Esophagus muscularis mucosa (tissue), 4 donors: Measurements from ENCODE around the gene HCST. TPM values are rescaled to one million over a fixed set of nuclear protein-coding genes. Genes with fewer than 3 reads are reported as not detected.
"Not testable (repeated sequence)": the region's sequence is repeated elsewhere in the genome, so short reads cannot be mapped to it uniquely, and the experiment has no call there.

Experiments
- DNase-seq: peaks from one replicate; pipeline ENCODE4 v3.0.0-alpha.2; 2017; ENCODE audit errors: extremely low spot score
- H3K27ac ChIP-seq, 4 donors: fragments of 200-600 bp; sonication (generic); replicated peaks in 1 of 4; 1 replicate in 3 of 4; 2 replicates in 1 of 4; pipeline ENCODE4 v1.5.1; 2016 to 2019; ENCODE audit warnings: mild to moderate bottlenecking in 1 of 4
- H3K27me3 ChIP-seq, 4 donors: fragments of 200-600 bp; sonication (generic); one replicate each; pipeline versions ENCODE4 v1.5.1 to v1.6.0; 2016 to 2019
- H3K36me3 ChIP-seq, 4 donors: fragments of 200-600 bp; sonication (generic); one replicate each; pipeline ENCODE4 v1.5.1; 2016 to 2019
- H3K4me1 ChIP-seq, 4 donors: fragments of 200-600 bp; sonication (generic); one replicate each; pipeline ENCODE4 v1.5.1; 2016 to 2019
- H3K4me3 ChIP-seq, 4 donors: fragments of 200-600 bp; sonication (generic); 1 replicate in 2 of 4; 2 replicates in 2 of 4; pipeline ENCODE4 v1.5.1; 2016 to 2019; ENCODE audit warnings: mild to moderate bottlenecking in 4 of 4, moderate library complexity in 1 of 4
- H3K9me3 ChIP-seq, 4 donors: fragments of 200-600 bp; sonication (generic); 1 replicate in 3 of 4; 2 replicates in 1 of 4; pipeline ENCODE4 v1.5.1; 2016 to 2019
- CTCF ChIP-seq, 3 experiments: fragments of 200-600 bp in 2 of 3; fragments of 450-650 bp in 1 of 3; sonication (generic) in 2 of 3; IDR thresholded peaks; one replicate each; pipeline ENCODE4 v1.5.1; 2017 to 2019; ENCODE audit warnings: antibody characterized with exemption in 3 of 3, mild to moderate bottlenecking in 2 of 3, moderate library complexity in 1 of 3
- EP300 ChIP-seq: sonication (generic); formaldehyde crosslinking; IDR thresholded peaks from one replicate; pipeline ENCODE4 v1.6.1; 2017; ENCODE audit warnings: antibody characterized with exemption
- POLR2A ChIP-seq: fragments of 450-650 bp; IDR thresholded peaks from one replicate; pipeline ENCODE4 v1.6.1; 2017; ENCODE audit warnings: antibody characterized with exemption, moderate library complexity, mild to moderate bottlenecking, low read depth
- POLR2AphosphoS5 ChIP-seq, 2 donors: sonication (generic); formaldehyde crosslinking; IDR thresholded peaks; one replicate each; pipeline ENCODE4 v1.6.1; 2017; ENCODE audit warnings: antibody characterized with exemption in 2 of 2
- WGBS: methylation state at CpG from one replicate; pipeline ENCODE4 v1.1.5; 2018; 5-methylcytosine and 5-hydroxymethylcytosine counted together
- intact Hi-C: fragments of 100-400 bp; cut with DNase I; formaldehyde crosslinking; loops from one replicate; pipeline ENCODE4 v1.15.1; 2023
- total RNA-seq, 4 donors: library from RNA; depleted of rRNA; stranded (reverse); fragments of >200 nt; gene quantifications; one replicate each; pipeline versions ENCODE4 v1.1.0 to v1.2.1, GENCODE V29; 2016

HCST gene
- total RNA-seq, 4 donors from 2014 or later = 3.7 to 14.6 TPM; not detected in 2

GRCh38 chr19:35890113-35890650 is 12.1 kb upstream of the HCST start:
- intact Hi-C loops = no loop called here
- no peak overlapping the region for H3K4me3 ChIP-seq

GRCh38 chr19:35891819-35892218 is 10.5 kb upstream of the HCST start:
- not testable (repeated sequence) for H3K9me3 ChIP-seq

More at GRCh38 chr19:35890113-35890650, 12.1 kb upstream of the HCST start:
- 90% methylated on average over 12 of the region's 13 CpGs for WGBS
- Histone ChIP-seq H3K27me3 (no peaks in the 10 kb centered on the region), H3K27ac (no peak overlapping the region), H3K4me1 (no peaks in the 10 kb centered on the region), H3K9me3 (no peaks in the 10 kb centered on the region), H3K36me3 (peaks cover 44 to 87% (median 68%) of the 10 kb centered on the region in 4 donors)
- TF ChIP-seq CTCF (IDR thresholded peaks at IDR 0.05) (no peak), POLR2AphosphoS5 (IDR thresholded peaks at IDR 0.05) (no peak), POLR2A (no peak), EP300 (no peak)
- DNase-seq = no peak

GRCh38 chr19:35894342-35894741 is 8.0 kb upstream of the HCST start:
- Histone ChIP-seq H3K4me3 (no peak overlapping the region), H3K9me3 (no peaks in the 10 kb centered on the region), H3K27ac (no peak overlapping the region), H3K4me1 (peaks cover 10 to 32% (median 25%) of the 10 kb centered on the region in 4 donors), H3K27me3 (no peaks in the 10 kb centered on the region), H3K36me3 (peaks cover 41 to 83% (median 76%) of the 10 kb centered on the region in 4 donors)
- DNase-seq = no peak
- 89% methylated on average over 2 of the region's 2 CpGs for WGBS
- TF ChIP-seq CTCF (IDR thresholded peaks at IDR 0.05) = no peak
- no peak for TF ChIP-seq POLR2AphosphoS5 (IDR thresholded peaks at IDR 0.05)
- TF ChIP-seq EP300 = no peak
- no peak for TF ChIP-seq POLR2A
- intact Hi-C loops = no loop called here

More at GRCh38 chr19:35891819-35892218, 10.5 kb upstream of the HCST start:
- Histone ChIP-seq H3K4me1 (peaks cover 0 to 10% (median 5%) of the 10 kb centered on the region in 4 donors), H3K36me3 (peaks cover 56 to 99% (median 84%) of the 10 kb centered on the region in 4 donors)
- 83% methylated on average over 3 of the region's 3 CpGs for WGBS
- intact Hi-C loops, H3K27ac ChIP-seq, DNase-seq, H3K4me3 ChIP-seq, H3K27me3 ChIP-seq: not testable (repeated sequence)

GRCh38 chr19:35895911-35896642 is 6.3 kb upstream of the HCST start:
- intact Hi-C loops = loop anchor here (5.0 kb wide), 1 partner anchor 36 kb away; no protein-coding TSS in a partner anchor
- Histone ChIP-seq H3K4me3 (no peak overlapping the region), H3K9me3 (no peaks in the 10 kb centered on the region), H3K27me3 (no peaks in the 10 kb centered on the region), H3K4me1 (peaks cover 14 to 35% (median 30%) of the 10 kb centered on the region in 4 donors), H3K27ac (no peak overlapping the region), H3K36me3 (peaks cover 26 to 66% (median 60%) of the 10 kb centered on the region in 4 donors)
- no peak for DNase-seq
- WGBS = 91% methylated on average over 19 of the region's 21 CpGs
- TF ChIP-seq POLR2AphosphoS5 (IDR thresholded peaks at IDR 0.05) (no peak), CTCF (IDR thresholded peaks at IDR 0.05) (no peak), POLR2A (no peak), EP300 (no peak)

GRCh38 chr19:35896643-35897040 is 5.7 kb upstream of the HCST start:
- Histone ChIP-seq H3K4me1 (peaks cover 14 to 41% (median 36%) of the 10 kb centered on the region in 4 donors), H3K27me3 (no peaks in the 10 kb centered on the region), H3K36me3 (peaks cover 26 to 61% (median 56%) of the 10 kb centered on the region in 4 donors), H3K9me3 (no peaks in the 10 kb centered on the region), H3K4me3 (no peak overlapping the region), H3K27ac (no peak overlapping the region)
- TF ChIP-seq EP300 = no peak
- no peak for TF ChIP-seq POLR2AphosphoS5 (IDR thresholded peaks at IDR 0.05)
- TF ChIP-seq POLR2A = no peak
- TF ChIP-seq CTCF (IDR thresholded peaks at IDR 0.05) = no peak
- no peak for DNase-seq
- intact Hi-C loops = loop anchor here (5.0 kb wide), 1 partner anchor 36 kb away; no protein-coding TSS in a partner anchor
- whole genome bisulfite sequencing = 60% methylated on average over 1 of the region's 13 CpGs
